HCT116 (cell line): ENCODE data around the gene PAX2. TPM values are rescaled to one million over a fixed set of nuclear protein-coding genes. Genes with fewer than 3 reads are reported as not detected.

Source experiments
- ATAC-seq: fragments of 200-7000 bp; cut with Tn5 transposase; 2 replicates; pipeline ENCODE4 v1.9.1; 2020; ENCODE audit warnings: mild to moderate bottlenecking, moderate library complexity
- BruUV-seq: library from RNA; stranded (reverse); fragments of 400-500 nt; replicated peaks from 2 replicates; lab custom pipeline; 2021; lab: Mats Ljungman, UMichigan
- CTCF ChIA-PET: fragments of 300-600 bp; sonication (Branson Sonifier 250); formaldehyde crosslinking; loops from one replicate; lab custom pipeline; 2021; ENCODE audit warnings: antibody characterized with exemption; lab: Charles Lee
- POLR2A ChIA-PET: fragments of 300-600, 350-600 bp; sonication (Branson Sonifier 250); formaldehyde crosslinking; loops from one replicate; lab custom pipeline; 2021; ENCODE audit warnings: antibody characterized with exemption; lab: Charles Lee
- RAD21 ChIA-PET, 2 experiments: fragments of 300-600 bp; sonication (Branson Sonifier 250); formaldehyde crosslinking; loops; one replicate each; lab custom pipeline; 2023; ENCODE audit warnings: low total read pairs in 2 of 2; ENCODE audit not compliant: uncharacterized antibody in 2 of 2, unreplicated experiment in 2 of 2, low non-redundant PET in 1 of 2; lab: Charles Lee
- DNase-seq: peaks from one replicate; pipeline ENCODE4 v3.0.0-alpha.2; 2010; ENCODE audit warnings: low read depth, low spot score
- H2AFZ ChIP-seq: fragments of 200-600 bp; shearing (Covaris generic), sonication (generic); 2 replicates; pipeline ENCODE4 v1.6.1; 2017; ENCODE audit warnings: low read depth, mixed run types, mixed read lengths, antibody characterized with exemption, low read length; ENCODE audit not compliant: poor library complexity, severe bottlenecking
- H3K27ac ChIP-seq: 2 replicates; pipeline ENCODE4 v1.5.1; 2012; ENCODE audit warnings: low read depth, low read length
- H3K27me3 ChIP-seq: fragments of 200-600 bp; sonication (generic); 2 replicates; pipeline ENCODE4 v1.6.1; 2016; ENCODE audit warnings: mixed run types, low read length, mixed read lengths; ENCODE audit not compliant: insufficient read depth
- H3K36me3 ChIP-seq, 2 experiments: fragments of 200-500 bp in 1 of 2; fragments of 200-600 bp in 1 of 2; sonication (Bioruptor generic) in 1 of 2; sonication (generic) in 1 of 2; 2 replicates each; pipeline versions ENCODE4 v1.5.1 to v1.6.1; 2014 to 2016; ENCODE audit warnings: low read length in 2 of 2, inconsistent platforms in 1 of 2, mixed read lengths in 1 of 2, mixed run types in 1 of 2; ENCODE audit not compliant: insufficient read depth in 2 of 2, control insufficient read depth in 1 of 2
- H3K4me1 ChIP-seq, 2 experiments: fragments of 200-600 bp in 1 of 2; sonication (generic) in 1 of 2; 2 replicates each; pipeline versions ENCODE4 v1.5.1 to v1.6.1; 2012 to 2017; ENCODE audit warnings: low read length in 2 of 2, inconsistent platforms in 1 of 2, mild to moderate bottlenecking in 1 of 2, mixed read lengths in 1 of 2, mixed run types in 1 of 2, moderate library complexity in 1 of 2; ENCODE audit not compliant: insufficient read depth in 2 of 2, control insufficient read depth in 1 of 2
- H3K4me2 ChIP-seq: fragments of 200-600 bp; sonication (generic); 2 replicates; pipeline ENCODE4 v1.6.1; 2017; ENCODE audit warnings: mixed run types, low read length, mixed read lengths
- H3K4me3 ChIP-seq, 2 experiments: fragments of 200-600 bp in 1 of 2; sonication (generic) in 1 of 2; replicated peaks in 1 of 2; 2 replicates each; pipeline ENCODE4 v1.5.1; 2011 to 2016; ENCODE audit warnings: low read length in 2 of 2, control low read depth in 1 of 2, low read depth in 1 of 2, mild to moderate bottlenecking in 1 of 2, mixed read lengths in 1 of 2, mixed run types in 1 of 2
- H3K79me2 ChIP-seq: fragments of 200-600 bp; sonication (generic); 2 replicates; pipeline ENCODE4 v1.6.1; 2017; ENCODE audit warnings: mild to moderate bottlenecking, mixed run types, low read length, moderate library complexity, mixed read lengths; ENCODE audit not compliant: insufficient read depth
- H3K9ac ChIP-seq: fragments of 200-600 bp; sonication (generic); 2 replicates; pipeline ENCODE4 v1.6.1; 2016; ENCODE audit warnings: low read length, mixed read lengths
- H3K9me2 ChIP-seq: fragments of 200-600 bp; sonication (generic), shearing (Covaris generic); 2 replicates; pipeline ENCODE4 v1.6.1; 2017; ENCODE audit warnings: mixed run types, mild to moderate bottlenecking, moderate library complexity; ENCODE audit not compliant: insufficient read depth
- H3K9me3 ChIP-seq, 2 experiments: fragments of 200-500 bp in 1 of 2; fragments of 200-600 bp in 1 of 2; sonication (Bioruptor generic) in 1 of 2; sonication (generic) in 1 of 2; 2 replicates each; pipeline ENCODE4 v1.6.1; 2014 to 2017; ENCODE audit warnings: low read length in 2 of 2, mixed read lengths in 2 of 2, inconsistent platforms in 1 of 2, low read depth in 1 of 2, mild to moderate bottlenecking in 1 of 2, mixed run types in 1 of 2, moderate library complexity in 1 of 2; ENCODE audit not compliant: control insufficient read depth in 1 of 2, insufficient read depth in 1 of 2
- H4K20me1 ChIP-seq: fragments of 200-600 bp; sonication (generic), shearing (Covaris generic); 2 replicates; pipeline ENCODE4 v1.6.1; 2017; ENCODE audit warnings: mixed run types, mild to moderate bottlenecking, moderate library complexity; ENCODE audit not compliant: insufficient read depth
- CBX3 ChIP-seq: IDR thresholded peaks from 2 replicates; pipeline ENCODE4 v1.6.1; 2012; ENCODE audit warnings: low read depth
- EGR1 ChIP-seq: IDR thresholded peaks from 2 replicates; pipeline ENCODE4 v1.6.1; 2012; ENCODE audit warnings: low read depth
- ELF1 ChIP-seq: IDR thresholded peaks from 2 replicates; pipeline ENCODE4 v1.6.1; 2012; ENCODE audit warnings: low read depth, borderline replicate concordance
- EZH2phosphoT487 ChIP-seq: fragments of 200-600 bp; IDR thresholded peaks from 2 replicates; pipeline ENCODE4 v1.6.1; 2018; ENCODE audit warnings: antibody characterized with exemption, borderline replicate concordance
- FOSL1 ChIP-seq: IDR thresholded peaks from 2 replicates; pipeline ENCODE4 v1.6.1; 2012; ENCODE audit warnings: low read depth
- MAX ChIP-seq: IDR thresholded peaks from 2 replicates; pipeline ENCODE4 v1.6.1; 2012
- POLR2A ChIP-seq: IDR thresholded peaks from 2 replicates; pipeline ENCODE4 v1.7.0; 2011; ENCODE audit warnings: borderline replicate concordance; ENCODE audit not compliant: insufficient read depth, insufficient read length; ENCODE audit errors: extremely low read depth
- POLR2AphosphoS5 ChIP-seq: IDR thresholded peaks from 2 replicates; pipeline ENCODE4 v1.6.1; 2011; ENCODE audit warnings: mild to moderate bottlenecking, low read depth, low read length, moderate library complexity
- RAD21 ChIP-seq: IDR thresholded peaks from 2 replicates; pipeline ENCODE4 v1.6.1; 2012; ENCODE audit warnings: low read depth, mild to moderate bottlenecking
- SP1 ChIP-seq: IDR thresholded peaks from 2 replicates; pipeline ENCODE4 v1.6.1; 2012; ENCODE audit warnings: low read depth
- SRF ChIP-seq: IDR thresholded peaks from 2 replicates; pipeline ENCODE4 v1.6.1; 2012; ENCODE audit warnings: low read depth
- TCF7L2 ChIP-seq: IDR thresholded peaks from 2 replicates; pipeline ENCODE4 v1.7.0; 2011; ENCODE audit warnings: borderline replicate concordance, inconsistent platforms; ENCODE audit not compliant: insufficient read depth, insufficient read length; ENCODE audit errors: extremely low read depth
- YY1 ChIP-seq: IDR thresholded peaks from 2 replicates; pipeline ENCODE4 v1.6.1; 2011; ENCODE audit warnings: low read length, low read depth, moderate library complexity, mild to moderate bottlenecking; ENCODE audit not compliant: insufficient replicate concordance; ENCODE audit errors: extremely low read depth
- ZNF274 ChIP-seq: fragments of 200-500 bp; sonication (Bioruptor generic); IDR thresholded peaks from 2 replicates; pipeline ENCODE4 v1.6.1; 2014; ENCODE audit warnings: mild to moderate bottlenecking, low read depth, low read length, inconsistent platforms
- intact Hi-C: fragments of 100-400 bp; cut with micrococcal nuclease; formaldehyde crosslinking; loops from 2 replicates; pipeline ENCODE4 v1.10.0; 2022
- total RNA-seq: library from RNA; stranded (reverse); gene quantifications from one replicate; pipeline ENCODE4 v1.2.1, GENCODE V29; 2021; ENCODE audit not compliant: unreplicated experiment
- TF ChIP-seq, protein P1 (sequence below), 3 experiments: fragments of 200-600 bp in 1 of 3; sonication (generic) in 1 of 3; IDR thresholded peaks in 2 of 3; conservative IDR thresholded peaks in 1 of 3; 2 replicates each; pipeline ENCODE4 v1.5.1; 2012 to 2017; ENCODE audit warnings: low read depth in 2 of 3, low read length in 2 of 3, antibody characterized with exemption in 1 of 3, borderline replicate concordance in 1 of 3, control low read depth in 1 of 3, mild to moderate bottlenecking in 1 of 3, mixed read lengths in 1 of 3, mixed run types in 1 of 3, moderate library complexity in 1 of 3; ENCODE audit not compliant: insufficient read depth in 1 of 3
- TF ChIP-seq, protein P2 (sequence below): IDR thresholded peaks from 2 replicates; pipeline ENCODE4 v1.6.1; 2011; ENCODE audit warnings: mild to moderate bottlenecking, low read length, moderate library complexity; ENCODE audit not compliant: insufficient replicate concordance; ENCODE audit errors: extremely low read depth

The PAX2 gene
- total RNA-seq, 1 experiment from 2014 or later, result 5.0 TPM

DNA sequence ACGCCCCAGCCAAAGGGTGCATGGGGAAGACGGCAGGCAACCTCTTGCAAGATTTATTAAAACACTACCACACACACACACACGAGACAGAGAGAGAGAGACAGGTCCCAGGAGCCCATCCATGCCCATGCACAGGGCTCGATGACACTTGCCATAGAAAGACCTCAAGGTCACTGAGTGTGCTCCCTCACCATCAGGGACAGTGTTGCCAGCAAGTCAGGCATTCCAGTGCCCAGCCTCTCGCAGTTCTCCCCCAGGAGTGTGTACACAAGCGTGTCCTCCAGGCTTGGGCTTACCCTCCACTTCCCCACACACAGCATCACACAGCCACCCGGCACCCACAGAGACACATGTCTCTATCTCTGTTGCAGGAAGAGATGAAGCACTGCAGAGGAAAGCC, 120.6 kb downstream of the PAX2 start (continued):
- TF ChIP-seq, protein P1, sequence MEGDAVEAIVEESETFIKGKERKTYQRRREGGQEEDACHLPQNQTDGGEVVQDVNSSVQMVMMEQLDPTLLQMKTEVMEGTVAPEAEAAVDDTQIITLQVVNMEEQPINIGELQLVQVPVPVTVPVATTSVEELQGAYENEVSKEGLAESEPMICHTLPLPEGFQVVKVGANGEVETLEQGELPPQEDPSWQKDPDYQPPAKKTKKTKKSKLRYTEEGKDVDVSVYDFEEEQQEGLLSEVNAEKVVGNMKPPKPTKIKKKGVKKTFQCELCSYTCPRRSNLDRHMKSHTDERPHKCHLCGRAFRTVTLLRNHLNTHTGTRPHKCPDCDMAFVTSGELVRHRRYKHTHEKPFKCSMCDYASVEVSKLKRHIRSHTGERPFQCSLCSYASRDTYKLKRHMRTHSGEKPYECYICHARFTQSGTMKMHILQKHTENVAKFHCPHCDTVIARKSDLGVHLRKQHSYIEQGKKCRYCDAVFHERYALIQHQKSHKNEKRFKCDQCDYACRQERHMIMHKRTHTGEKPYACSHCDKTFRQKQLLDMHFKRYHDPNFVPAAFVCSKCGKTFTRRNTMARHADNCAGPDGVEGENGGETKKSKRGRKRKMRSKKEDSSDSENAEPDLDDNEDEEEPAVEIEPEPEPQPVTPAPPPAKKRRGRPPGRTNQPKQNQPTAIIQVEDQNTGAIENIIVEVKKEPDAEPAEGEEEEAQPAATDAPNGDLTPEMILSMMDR (IDR thresholded peaks at IDR 0.05 in 2 of 3, conservative IDR thresholded peaks at IDR 0.05 in 1 of 3; ENCODE audit: borderline replicate concordance in 1 of 3, insufficient read depth in 1 of 3, low read depth in 2 of 3, low read length in 2 of 3), result no peak
- no peak for TF ChIP-seq YY1
- no peak for TF ChIP-seq EZH2phosphoT487
- no peak for TF ChIP-seq MAX

GRCh38 chr10:100866575-100867098, 121.3 kb downstream of the PAX2 start:
- no peak overlapping the region for H3K9ac ChIP-seq
- intact Hi-C loops, result no loop called here
- CTCF ChIA-PET, result no interaction called here
- no peak overlapping the region for H2AFZ ChIP-seq
- DNase-seq (no peak), ATAC-seq (no peak)
- RAD21 ChIA-PET, result no interaction called here
- no peaks in the 10 kb centered on the region for H3K27me3 ChIP-seq
- no peaks in the 10 kb centered on the region for H3K36me3 ChIP-seq
- no peaks in the 10 kb centered on the region for H3K79me2 ChIP-seq
- BruUV-seq, result no TSS peak
- H3K4me1 ChIP-seq, result no peaks in the 10 kb centered on the region
- H3K9me2 ChIP-seq, result no peaks in the 10 kb centered on the region
- TF ChIP-seq EZH2phosphoT487, result no peak
- TF ChIP-seq MAX, result no peak
- TF ChIP-seq EGR1, result no peak
- TF ChIP-seq, protein P1 (IDR thresholded peaks at IDR 0.05 in 2 of 3, conservative IDR thresholded peaks at IDR 0.05 in 1 of 3; ENCODE audit: borderline replicate concordance in 1 of 3, insufficient read depth in 1 of 3, low read depth in 2 of 3, low read length in 2 of 3), result no peak
- TF ChIP-seq, protein P2, sequence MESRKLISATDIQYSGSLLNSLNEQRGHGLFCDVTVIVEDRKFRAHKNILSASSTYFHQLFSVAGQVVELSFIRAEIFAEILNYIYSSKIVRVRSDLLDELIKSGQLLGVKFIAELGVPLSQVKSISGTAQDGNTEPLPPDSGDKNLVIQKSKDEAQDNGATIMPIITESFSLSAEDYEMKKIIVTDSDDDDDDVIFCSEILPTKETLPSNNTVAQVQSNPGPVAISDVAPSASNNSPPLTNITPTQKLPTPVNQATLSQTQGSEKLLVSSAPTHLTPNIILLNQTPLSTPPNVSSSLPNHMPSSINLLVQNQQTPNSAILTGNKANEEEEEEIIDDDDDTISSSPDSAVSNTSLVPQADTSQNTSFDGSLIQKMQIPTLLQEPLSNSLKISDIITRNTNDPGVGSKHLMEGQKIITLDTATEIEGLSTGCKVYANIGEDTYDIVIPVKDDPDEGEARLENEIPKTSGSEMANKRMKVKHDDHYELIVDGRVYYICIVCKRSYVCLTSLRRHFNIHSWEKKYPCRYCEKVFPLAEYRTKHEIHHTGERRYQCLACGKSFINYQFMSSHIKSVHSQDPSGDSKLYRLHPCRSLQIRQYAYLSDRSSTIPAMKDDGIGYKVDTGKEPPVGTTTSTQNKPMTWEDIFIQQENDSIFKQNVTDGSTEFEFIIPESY, result no peak
- no peak for TF ChIP-seq SP1
- TF ChIP-seq POLR2A, result no peak
- no peak for TF ChIP-seq POLR2AphosphoS5
- no peak for TF ChIP-seq TCF7L2
- TF ChIP-seq FOSL1, result no peak
- TF ChIP-seq ZNF274, result no peak
- TF ChIP-seq ELF1, result no peak
- TF ChIP-seq SRF, result no peak
- no peak for TF ChIP-seq CBX3
- TF ChIP-seq YY1, result no peak
- TF ChIP-seq RAD21, result no peak
- H4K20me1 ChIP-seq, result no peaks in the 10 kb centered on the region
- no peaks in the 10 kb centered on the region for H3K9me3 ChIP-seq
- H3K4me3 ChIP-seq, result no peak overlapping the region
- POLR2A ChIA-PET, result no interaction called here
- no peak overlapping the region for H3K4me2 ChIP-seq
- no peak overlapping the region for H3K27ac ChIP-seq
